Left colon (tissue), 2 donors: ENCODE results near the gene TUB. TPM values are rescaled to one million over a fixed set of nuclear protein-coding genes. Genes with fewer than 3 reads are reported as not detected.

ENCODE experiments used
- ATAC-seq: fragments of 200-7000 bp; cut with Tn5 transposase; one replicate; pipeline ENCODE4 v1.9.1; 2020; ENCODE audit warnings: mild to moderate bottlenecking, moderate library complexity
- DNase-seq, 2 donors: peaks; one replicate each; pipeline ENCODE4 v3.0.0-alpha.2; 2020
- intact Hi-C, 2 donors: fragments of 100-400 bp; cut with DNase I in 1 of 2; cut with micrococcal nuclease in 1 of 2; formaldehyde crosslinking; loops; one replicate each; pipeline versions ENCODE4 v1.11.2 to v1.14.0; 2022; cut with DNase I, micrococcal nuclease
- long read RNA-seq: library from polyadenylated mRNA; unstranded; transcript quantifications from one replicate; pipeline ENCODE4 v2.0.0, GENCODE V29; 2021
- total RNA-seq, 2 donors: library from RNA; stranded (reverse); fragmentation: NEBNext Ultra II Directional; extraction: Animal tissue kit (Norgen Biotek cat#: 25700); gene quantifications; one replicate each; pipeline ENCODE4 v1.2.1, GENCODE V29; 2021
- donor health status: DM: no; HTN: no; CAD: no.
- donor health status: DM: yes; HTN: yes; CAD: no.

TUB gene, protein sequence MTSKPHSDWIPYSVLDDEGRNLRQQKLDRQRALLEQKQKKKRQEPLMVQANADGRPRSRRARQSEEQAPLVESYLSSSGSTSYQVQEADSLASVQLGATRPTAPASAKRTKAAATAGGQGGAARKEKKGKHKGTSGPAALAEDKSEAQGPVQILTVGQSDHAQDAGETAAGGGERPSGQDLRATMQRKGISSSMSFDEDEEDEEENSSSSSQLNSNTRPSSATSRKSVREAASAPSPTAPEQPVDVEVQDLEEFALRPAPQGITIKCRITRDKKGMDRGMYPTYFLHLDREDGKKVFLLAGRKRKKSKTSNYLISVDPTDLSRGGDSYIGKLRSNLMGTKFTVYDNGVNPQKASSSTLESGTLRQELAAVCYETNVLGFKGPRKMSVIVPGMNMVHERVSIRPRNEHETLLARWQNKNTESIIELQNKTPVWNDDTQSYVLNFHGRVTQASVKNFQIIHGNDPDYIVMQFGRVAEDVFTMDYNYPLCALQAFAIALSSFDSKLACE
- 1 to 10 TPM in 1 of 2 donors, under 1 TPM in 1; 0.89 to 2.2 TPM for total RNA-seq
- long read RNA-seq, result 0 reads

DNA sequence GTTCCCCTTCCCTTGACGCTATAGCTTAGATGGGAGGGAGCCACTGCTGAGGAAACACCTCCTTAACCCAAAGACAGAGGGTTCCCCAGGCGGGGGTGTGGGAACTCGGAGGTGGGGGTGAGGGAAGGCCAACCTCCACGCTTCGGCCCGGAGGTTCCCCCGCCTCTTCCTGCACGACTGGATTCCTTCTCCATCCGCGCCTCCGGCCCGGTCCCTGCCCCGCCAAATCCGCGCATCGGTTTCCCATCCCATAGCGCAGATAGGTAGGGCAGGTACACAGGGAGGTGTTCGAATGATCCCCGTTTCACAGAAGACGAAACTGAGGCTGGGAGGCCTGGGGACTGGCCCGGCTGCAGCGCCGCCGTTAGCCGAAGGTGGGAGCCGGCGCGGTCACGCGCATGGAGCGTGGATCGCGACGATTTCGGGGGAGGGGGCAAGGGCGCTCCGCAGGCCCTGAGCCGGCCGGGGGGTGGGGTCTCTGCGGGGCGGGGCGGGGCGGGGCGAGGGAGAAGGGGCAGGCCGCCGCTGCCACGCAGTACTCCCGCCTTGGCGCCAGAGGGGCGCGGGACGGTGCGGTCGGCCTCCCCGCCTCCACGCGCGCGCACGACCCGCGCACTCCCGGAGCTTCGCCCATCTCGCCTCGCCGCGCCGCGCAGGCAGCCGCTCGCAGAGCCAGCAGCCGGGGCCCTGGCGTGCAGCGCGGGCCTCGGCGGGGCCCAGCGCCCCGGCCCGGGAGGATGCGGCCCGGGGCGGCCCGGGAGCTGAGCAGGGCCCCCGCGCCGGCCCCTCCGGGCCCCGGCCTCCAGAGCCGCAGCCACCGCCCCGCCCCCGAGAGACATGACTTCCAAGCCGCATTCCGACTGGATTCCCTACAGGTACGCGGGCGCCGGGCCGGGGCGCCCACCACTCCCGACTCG is at the start of gene TUB:
Gene TUB (plus strand): TSS at position 538 of the 917 bp plus-strand sequence. CDS start 300 bp downstream, at position 838.
- no peak for DNase-seq
- ATAC-seq, result peak; percentile 9

DNA sequence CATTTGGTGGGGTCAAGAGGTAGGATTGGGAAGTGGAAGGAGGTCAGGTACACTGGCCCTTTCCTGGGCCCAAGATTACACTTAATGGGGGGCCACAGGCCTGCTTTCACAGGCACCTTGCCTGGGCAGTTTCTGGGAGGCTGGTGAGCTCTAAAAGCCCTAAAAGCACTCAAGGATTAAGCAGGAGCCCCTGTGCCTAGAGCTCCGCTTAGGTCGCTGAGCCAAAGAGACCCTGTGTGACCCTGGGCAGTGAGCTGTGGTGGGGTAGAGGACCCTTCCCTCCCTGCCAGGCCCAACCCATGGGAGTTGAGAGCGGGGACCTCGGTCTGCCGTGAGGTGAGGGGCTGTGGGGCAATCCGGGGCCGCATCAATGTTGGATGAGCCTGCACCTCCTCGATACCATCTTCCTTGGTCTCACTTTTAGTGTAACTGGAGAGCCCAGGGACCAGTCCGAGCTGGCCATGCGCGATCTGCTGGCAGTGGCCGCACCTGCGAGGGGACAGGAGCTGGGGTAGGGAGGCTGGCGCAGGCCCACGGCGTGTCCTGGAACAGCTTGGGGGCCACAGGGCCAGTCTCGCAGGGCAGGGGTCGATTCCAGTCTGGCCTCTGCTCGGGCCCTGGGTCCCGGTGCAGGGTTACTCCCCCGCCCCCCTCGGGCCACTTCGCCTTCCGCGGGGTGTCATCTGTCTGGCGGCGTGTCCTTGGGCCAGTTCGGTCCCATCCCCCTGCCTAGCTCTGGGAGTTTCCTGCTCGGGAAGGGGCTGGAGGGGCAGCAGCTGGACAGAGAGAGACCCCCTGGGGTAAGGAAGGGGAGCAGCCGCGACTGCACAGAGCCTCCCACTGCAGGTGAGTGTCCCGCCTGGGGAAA is 49.5 kb upstream of the TUB start:
- DNase-seq (no peak), ATAC-seq (no peak)
- intact Hi-C loops, result loop anchor here in 1 of 2 donors (10.0 kb wide), 1 partner anchor 63 kb away; no protein-coding TSS in a partner anchor

More for the DNA sequence above, at the start of gene TUB:
- intact Hi-C loops, result no loop called here

DNA sequence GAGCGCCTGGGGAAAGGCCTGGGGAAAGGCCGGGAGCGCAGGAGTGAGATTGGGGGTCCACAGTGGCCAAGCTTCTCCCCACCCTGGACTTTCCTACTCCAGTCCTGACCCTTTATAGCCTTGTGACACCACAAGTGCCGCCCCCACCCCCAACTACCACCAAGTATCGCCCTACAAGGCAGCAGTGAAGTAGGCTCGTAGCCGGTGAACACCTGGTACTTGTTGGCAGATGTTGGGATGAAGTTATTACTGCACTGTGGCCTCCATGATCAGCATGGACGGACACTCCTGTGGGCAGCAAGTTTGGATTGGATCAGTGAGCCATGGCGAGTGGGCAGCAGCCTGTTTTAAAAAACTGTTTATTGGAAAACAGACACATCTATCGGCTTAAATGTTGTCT is 48.9 kb upstream of the TUB start:
- DNase-seq, result no peak
- intact Hi-C loops, result loop anchor here in 1 of 2 donors (10.0 kb wide), 1 partner anchor 63 kb away; no protein-coding TSS in a partner anchor
- ATAC-seq, result no peak

DNA sequence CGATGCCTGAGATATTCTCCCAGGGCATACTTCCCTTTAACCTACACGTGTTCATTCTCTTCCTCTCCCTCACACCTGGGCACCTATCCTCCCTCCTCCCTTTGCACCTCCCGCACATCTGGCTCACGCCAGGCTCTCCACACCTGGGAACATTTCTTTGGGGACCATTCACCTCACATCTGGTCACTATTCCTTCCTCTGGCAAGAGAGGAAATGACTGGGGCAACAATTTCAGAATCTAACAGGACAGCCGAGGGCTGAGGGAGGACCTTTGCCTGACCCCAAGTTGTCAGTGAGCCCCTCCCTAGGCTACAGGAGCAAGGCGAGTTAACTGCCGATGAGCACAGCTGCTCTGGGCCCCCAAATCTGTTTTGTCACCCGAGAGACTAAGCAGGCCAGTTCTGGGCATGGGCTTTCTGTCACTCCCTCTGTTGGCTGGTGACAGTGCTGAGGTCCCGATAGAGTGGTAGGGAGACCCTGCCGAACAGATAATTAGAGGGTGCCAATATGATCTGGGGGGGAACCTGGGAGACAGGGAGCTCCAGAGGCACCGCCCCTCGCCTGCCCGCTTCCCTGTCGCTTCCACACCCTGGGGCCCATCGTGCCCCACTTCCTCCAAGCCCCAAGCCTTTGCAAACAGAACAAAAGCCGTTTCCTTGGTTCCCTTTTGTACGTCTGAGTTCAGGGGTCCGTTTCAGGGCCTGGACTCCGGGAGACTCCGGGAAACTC is 48.3 kb upstream of the TUB start:
- no peak for DNase-seq
- intact Hi-C loops, result loop anchor here in 1 of 2 donors (10.0 kb wide), 1 partner anchor 62 kb away; no protein-coding TSS in a partner anchor
- peak; percentile 8 for ATAC-seq

- intact Hi-C loops, result loop anchor here in 1 of 2 donors (10.0 kb wide), 1 partner anchor 61 kb away; no protein-coding TSS in a partner anchor
- DNase-seq (peak; percentile 68 to 71), ATAC-seq (peak; percentile 85)
Measured at GRCh38 chr11:8033305-8034105, 47.5 kb upstream of the TUB start.

- ATAC-seq (no peak), DNase-seq (no peak)
- intact Hi-C loops, result loop anchor here in 1 of 2 donors (10.0 kb wide), 1 partner anchor 61 kb away; no protein-coding TSS in a partner anchor
Measured at GRCh38 chr11:8034106-8034585, 46.9 kb upstream of the TUB start.

DNA sequence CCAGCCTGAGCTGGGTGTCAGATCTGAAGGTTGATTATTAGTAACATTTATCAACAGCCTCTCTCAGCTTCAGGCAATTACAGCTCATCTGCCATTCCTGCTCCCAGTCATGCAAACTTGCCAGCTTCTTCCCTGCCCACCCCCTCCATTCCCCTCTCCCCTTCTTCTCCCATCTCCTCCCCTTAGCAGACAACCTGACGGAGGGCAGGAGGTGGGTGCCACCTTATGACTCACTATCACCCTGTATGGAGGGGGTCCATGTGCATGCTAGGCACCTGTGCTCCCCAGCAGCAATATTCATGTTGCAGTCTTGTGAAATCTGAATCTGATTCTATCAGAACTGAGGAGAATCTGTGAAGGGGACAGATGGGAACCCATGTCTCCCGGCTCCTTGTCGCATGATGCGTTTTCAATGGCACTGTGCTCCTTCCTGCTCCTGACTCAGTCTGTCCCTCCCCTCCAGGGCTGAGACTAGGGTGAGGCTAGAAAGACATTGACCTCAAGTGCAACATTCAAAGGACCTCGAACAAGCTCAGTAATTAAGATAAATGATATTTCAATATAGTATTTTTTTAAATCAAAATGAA is 46.3 kb upstream of the TUB start:
- ATAC-seq (no peak), DNase-seq (peak in 1 of 2 donors; percentile 8)
- intact Hi-C loops, result loop anchor here in 1 of 2 donors (10.0 kb wide), 1 partner anchor 60 kb away; no protein-coding TSS in a partner anchor

DNA sequence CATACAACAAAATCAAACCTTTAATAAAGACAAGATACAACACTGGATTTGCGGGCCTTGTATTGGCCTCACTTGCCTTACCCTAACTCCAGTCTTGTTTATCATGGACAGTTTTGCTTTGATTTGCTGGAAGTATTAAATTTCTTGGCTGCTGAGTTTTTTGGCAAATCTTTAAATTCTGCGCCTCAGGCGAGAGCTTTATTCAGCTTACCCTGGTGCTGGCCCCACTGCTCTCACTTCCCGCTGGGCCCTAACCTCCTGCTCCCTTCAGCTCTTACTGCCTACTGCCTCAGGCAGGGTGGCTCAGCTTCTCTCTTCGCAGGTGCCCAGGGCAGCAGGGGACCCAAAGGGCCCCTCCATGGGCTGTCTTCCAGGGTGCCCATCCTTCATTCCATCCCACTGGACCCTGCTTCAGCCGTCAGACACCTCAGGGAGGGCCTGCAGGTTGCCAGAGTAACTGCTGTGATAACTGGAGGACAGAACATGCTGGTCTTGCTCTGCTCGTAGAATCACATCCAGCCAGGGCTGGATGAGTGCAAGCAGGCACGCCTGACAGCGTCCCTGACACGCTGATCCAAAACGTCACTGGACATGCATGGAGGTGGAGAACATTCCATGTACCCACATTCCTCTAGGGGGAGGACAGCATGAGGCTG is 45.7 kb upstream of the TUB start:
- intact Hi-C loops, result loop anchor here in 1 of 2 donors (10.0 kb wide), 1 partner anchor 59 kb away; no protein-coding TSS in a partner anchor
- peak in 1 of 2 donors; percentile 10 for DNase-seq
- no peak for ATAC-seq

DNA sequence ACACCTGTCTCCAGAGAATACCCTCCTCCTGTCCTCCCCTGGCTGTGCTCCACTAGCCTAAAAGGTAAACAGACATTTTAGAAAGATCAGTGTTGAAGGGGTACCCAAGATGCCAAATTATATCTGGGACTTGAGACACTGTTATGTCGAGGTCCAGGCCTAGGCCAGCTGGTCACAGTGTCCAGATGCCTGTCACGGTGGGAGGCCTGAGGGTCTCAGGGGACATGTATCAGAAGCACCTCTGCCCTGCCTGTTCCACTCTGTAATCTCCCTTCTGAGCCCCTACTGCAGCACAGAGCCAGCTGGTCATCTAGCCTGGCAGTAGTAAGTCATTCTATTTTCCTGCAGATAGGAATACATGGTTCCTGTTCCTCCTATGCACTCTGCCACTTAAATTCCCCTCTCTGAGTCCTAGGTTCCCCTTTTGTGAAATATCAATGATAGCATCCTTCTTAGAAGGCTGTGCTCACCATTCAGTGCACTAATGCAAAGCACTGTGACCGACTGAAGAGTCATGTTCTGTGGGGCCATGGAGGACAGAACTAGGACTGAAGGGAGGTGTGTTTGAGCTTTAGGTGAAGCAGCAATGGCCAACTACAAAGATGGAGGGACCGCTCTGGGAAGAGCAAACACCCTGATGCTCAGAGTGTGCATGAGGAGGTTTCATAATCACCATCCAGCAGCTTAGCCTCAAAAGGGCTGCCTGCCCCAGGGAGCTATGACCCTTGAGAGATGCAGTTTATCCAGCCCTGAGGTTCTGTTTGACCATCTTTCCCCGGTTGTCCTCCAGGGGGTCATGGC is 44.8 kb upstream of the TUB start:
- no peak for ATAC-seq
- intact Hi-C loops, result loop anchor here in 1 of 2 donors (10.0 kb wide), 1 partner anchor 59 kb away; no protein-coding TSS in a partner anchor

GRCh38 chr11:8036986-8037385 is 44.0 kb upstream of the TUB start:
- no peak for ATAC-seq
- intact Hi-C loops, result loop anchor here in 1 of 2 donors (10.0 kb wide), 1 partner anchor 58 kb away; no protein-coding TSS in a partner anchor
- DNase-seq, result peak in 1 of 2 donors; percentile 13

More for the DNA sequence above, 44.8 kb upstream of the TUB start:
- DNase-seq, result peak in 1 of 2 donors; percentile 11

DNA sequence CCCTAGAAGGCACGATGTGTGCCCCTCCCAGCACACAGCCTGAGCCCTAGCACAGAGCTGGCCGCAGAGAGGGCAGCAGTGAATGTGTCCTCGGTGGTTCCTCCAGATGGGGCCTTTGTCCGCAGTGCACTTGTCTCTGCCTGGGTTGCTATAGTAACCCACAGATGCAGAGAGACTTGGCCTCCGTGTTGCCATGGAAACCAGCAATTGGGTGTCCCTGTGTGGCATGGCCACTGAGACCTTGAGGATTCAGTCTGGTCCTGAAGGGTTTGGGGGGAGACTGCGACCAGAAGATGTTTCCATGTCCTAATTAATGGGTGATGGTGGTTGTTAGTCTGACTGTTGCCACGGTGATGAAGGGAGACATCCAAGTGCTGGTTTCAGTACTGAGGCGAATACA is 42.6 kb upstream of the TUB start:
- no peak for DNase-seq
- no peak for ATAC-seq
- intact Hi-C loops, result loop anchor here in 1 of 2 donors (10.0 kb wide), 1 partner anchor 56 kb away; no protein-coding TSS in a partner anchor

DNA sequence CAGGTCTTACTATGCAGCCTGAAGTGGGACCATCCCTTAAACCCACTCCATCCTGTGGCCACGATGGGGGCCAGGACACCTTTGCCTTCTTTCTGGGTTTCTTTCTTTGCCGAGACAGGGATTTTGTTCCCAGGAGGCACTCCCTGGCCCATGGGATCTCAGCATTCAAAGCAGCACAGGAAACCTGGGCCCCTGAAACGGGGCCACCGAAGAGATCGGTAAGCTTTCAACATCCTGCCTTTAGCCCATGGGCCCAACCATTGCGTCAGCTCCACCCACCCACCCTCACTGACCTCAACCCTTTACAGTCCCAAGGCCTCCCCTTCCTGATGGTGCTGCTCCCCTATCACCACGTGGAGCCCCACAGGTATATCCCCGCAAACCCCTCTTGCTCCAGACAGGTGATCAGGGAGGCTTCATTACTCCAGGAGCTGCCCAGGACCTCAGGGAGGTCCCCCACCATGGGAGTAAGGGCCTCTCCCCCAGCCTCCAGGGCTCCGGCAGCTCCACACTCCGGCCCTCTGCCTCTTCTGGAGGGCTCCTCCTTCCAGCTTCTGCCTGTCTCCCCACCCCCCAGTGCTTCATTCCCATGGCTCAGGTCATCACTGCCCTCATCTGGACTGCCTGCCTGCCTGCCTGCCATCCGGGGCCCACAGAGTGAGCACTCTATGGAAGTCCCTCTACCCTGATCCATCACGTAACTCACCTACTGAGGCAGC is 42.0 kb upstream of the TUB start:
- ATAC-seq (no peak), DNase-seq (peak in 1 of 2 donors; percentile 8)
- intact Hi-C loops, result loop anchor here in 1 of 2 donors (10.0 kb wide), 1 partner anchor 56 kb away; no protein-coding TSS in a partner anchor

- no peak for ATAC-seq
- intact Hi-C loops, result loop anchor here in 1 of 2 donors (10.0 kb wide), 1 partner anchor 55 kb away; no protein-coding TSS in a partner anchor
Measured at GRCh38 chr11:8039530-8040260, 41.3 kb upstream of the TUB start.

More at GRCh38 chr11:8039530-8040260, 41.3 kb upstream of the TUB start:
- DNase-seq, result peak in 1 of 2 donors; percentile 8
